ENCODE results near the gene CXCL9. TPM values are rescaled to one million over a fixed set of nuclear protein-coding genes. Genes with fewer than 3 reads are reported as not detected.
A peak's percentile ranks its signal among the peaks of the same experiment; 100 is the strongest.
"Not testable (repeated sequence)": the region's sequence is repeated elsewhere in the genome, so short reads cannot be mapped to it uniquely, and the experiment has no call there.

Gene CXCL9
- total RNA-seq, 1 donor from 2014 or later, result not detected

- peak; percentile 88 for DNase-seq
Observed at GRCh38 chr4:76011700-76012387, 4.5 kb upstream of the CXCL9 start.

- no peak for DNase-seq
Observed at GRCh38 chr4:76011018-76011670, 3.8 kb upstream of the CXCL9 start.

GRCh38 chr4:76010576-76010975, 3.3 kb upstream of the CXCL9 start:
- no peak for DNase-seq

- DNase-seq, result no peak
Observed at GRCh38 chr4:76009311-76009710, 2.0 kb upstream of the CXCL9 start.

GRCh38 chr4:76003620-76004019, 3.7 kb downstream of the CXCL9 start:
- no peak for DNase-seq

- DNase-seq, result no peak
Observed at GRCh38 chr4:76003035-76003434, 4.3 kb downstream of the CXCL9 start.

- no peak for DNase-seq
Observed at GRCh38 chr4:76002176-76002575, 5.1 kb downstream of the CXCL9 start.

GRCh38 chr4:76001700-76002099, 5.6 kb downstream of the CXCL9 start:
- DNase-seq, result no peak

- DNase-seq, result no peak
Observed at GRCh38 chr4:76000279-76000678, 7.0 kb downstream of the CXCL9 start.

- DNase-seq, result not testable (repeated sequence)
Observed at GRCh38 chr4:75998525-75999147, 8.7 kb downstream of the CXCL9 start.

GRCh38 chr4:75997946-75998345, 9.4 kb downstream of the CXCL9 start:
- no peak for DNase-seq

GRCh38 chr4:75997081-75997480, 10.2 kb downstream of the CXCL9 start:
- DNase-seq, result no peak

- peak; percentile 79 for DNase-seq
Observed at GRCh38 chr4:75995727-75996126, 11.6 kb downstream of the CXCL9 start.

GRCh38 chr4:75992462-75992861, 14.8 kb downstream of the CXCL9 start:
- DNase-seq, result no peak

- peak; percentile 14 for DNase-seq
Observed at GRCh38 chr4:75989846-75990528, 17.3 kb downstream of the CXCL9 start.

- no peak for DNase-seq
Observed at GRCh38 chr4:75985116-75985515, 22.2 kb downstream of the CXCL9 start.

- no peak for DNase-seq
Observed at GRCh38 chr4:75980576-75980975, 26.7 kb downstream of the CXCL9 start.

- no peak for DNase-seq
Observed at GRCh38 chr4:75976177-75976576, 31.1 kb downstream of the CXCL9 start.

- DNase-seq, result no peak
Observed at GRCh38 chr4:75973766-75974165, 33.5 kb downstream of the CXCL9 start.

- DNase-seq, result no peak
Observed at GRCh38 chr4:75968084-75968483, 39.2 kb downstream of the CXCL9 start.

GRCh38 chr4:75963558-75963957, 43.8 kb downstream of the CXCL9 start:
- no peak for DNase-seq

- not testable (repeated sequence) for DNase-seq
Observed at GRCh38 chr4:75962072-75962471, 45.2 kb downstream of the CXCL9 start.

GRCh38 chr4:75958546-75958945, 48.8 kb downstream of the CXCL9 start:
- not testable (repeated sequence) for DNase-seq
